ENCODE measurements around the gene IQCN.

DNA sequence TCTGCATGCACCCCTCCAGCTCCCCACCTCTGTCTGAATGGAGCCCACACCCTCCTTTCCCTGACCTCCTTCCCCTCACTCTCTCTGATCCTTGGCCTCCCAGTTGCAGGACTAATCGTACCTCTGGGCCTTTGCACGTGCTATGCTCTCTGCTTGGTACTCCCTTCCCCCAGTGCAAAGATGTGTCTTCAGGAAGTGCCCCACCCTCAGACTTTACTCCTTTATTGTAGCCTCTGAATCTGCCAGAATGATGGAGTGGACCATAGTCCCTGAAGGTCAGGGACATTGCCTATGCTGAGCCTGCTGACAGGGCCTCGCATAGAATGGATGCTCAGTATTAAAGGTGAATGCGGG, 8.5 kb upstream of the IQCN start:
- TF ChIP-seq, protein P1, sequence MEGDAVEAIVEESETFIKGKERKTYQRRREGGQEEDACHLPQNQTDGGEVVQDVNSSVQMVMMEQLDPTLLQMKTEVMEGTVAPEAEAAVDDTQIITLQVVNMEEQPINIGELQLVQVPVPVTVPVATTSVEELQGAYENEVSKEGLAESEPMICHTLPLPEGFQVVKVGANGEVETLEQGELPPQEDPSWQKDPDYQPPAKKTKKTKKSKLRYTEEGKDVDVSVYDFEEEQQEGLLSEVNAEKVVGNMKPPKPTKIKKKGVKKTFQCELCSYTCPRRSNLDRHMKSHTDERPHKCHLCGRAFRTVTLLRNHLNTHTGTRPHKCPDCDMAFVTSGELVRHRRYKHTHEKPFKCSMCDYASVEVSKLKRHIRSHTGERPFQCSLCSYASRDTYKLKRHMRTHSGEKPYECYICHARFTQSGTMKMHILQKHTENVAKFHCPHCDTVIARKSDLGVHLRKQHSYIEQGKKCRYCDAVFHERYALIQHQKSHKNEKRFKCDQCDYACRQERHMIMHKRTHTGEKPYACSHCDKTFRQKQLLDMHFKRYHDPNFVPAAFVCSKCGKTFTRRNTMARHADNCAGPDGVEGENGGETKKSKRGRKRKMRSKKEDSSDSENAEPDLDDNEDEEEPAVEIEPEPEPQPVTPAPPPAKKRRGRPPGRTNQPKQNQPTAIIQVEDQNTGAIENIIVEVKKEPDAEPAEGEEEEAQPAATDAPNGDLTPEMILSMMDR (conservative IDR thresholded peaks at IDR 0.05 in 1 of 2, IDR thresholded peaks at IDR 0.05 in 1 of 2; ENCODE audit: low read depth in 1 of 2, low read length in 2 of 2), result no peak
- TF ChIP-seq EZH2 (IDR thresholded peaks at IDR 0.05; ENCODE audit: low read length, missing control alignments), result no peak
